ENCODE data around the gene BARHL1. TPM values are rescaled to one million over a fixed set of nuclear protein-coding genes. Genes with fewer than 3 reads are reported as not detected.
A peak's percentile ranks its signal among the peaks of the same experiment; 100 is the strongest.

BARHL1 gene
- polyA plus RNA-seq, 1 of the 3 experiments (the other 2 are of a cell fraction): not detected

DNA sequence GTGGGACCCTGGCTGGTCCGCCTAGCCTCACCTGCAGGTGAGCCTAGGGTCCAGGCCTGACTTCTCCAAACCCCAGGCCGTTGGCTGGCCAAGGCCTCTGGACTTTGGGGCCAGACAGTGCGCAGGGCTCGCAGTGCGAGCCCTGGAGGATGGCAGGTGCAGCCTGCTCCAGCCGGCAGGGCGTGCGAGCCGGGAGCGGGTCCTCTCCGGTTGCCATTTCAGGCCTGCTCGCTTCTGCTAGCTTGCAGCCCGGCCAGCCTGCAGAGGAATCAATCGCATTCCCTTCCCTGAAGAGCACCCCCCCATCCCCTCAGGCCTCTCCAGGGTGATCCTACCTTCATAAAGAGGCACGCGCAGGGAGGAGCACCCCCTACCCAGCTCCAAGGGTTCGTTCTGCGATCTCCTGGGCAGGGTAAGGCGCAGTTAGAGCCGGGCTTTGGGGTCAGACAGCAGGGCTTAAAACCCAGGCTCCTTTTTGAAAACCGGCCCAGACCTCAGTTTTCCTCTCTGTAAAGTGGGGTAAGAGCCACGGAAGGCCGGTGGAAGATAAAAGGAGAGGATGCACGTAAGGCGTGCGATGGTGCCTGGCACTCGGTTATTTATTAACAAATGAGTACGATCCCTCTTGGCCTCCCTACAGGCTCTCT is 6.2 kb downstream of the BARHL1 start (continued):
- TF ChIP-seq TAF1 (IDR thresholded peaks at IDR 0.05; ENCODE audit: borderline replicate concordance, low read depth, low read length): no peak
- TF ChIP-seq SIN3A (IDR thresholded peaks at IDR 0.05; ENCODE audit: borderline replicate concordance, low read depth, low read length): no peak
- no peak for TF ChIP-seq POLR2AphosphoS5 (IDR thresholded peaks at IDR 0.05; ENCODE audit: low read depth, low read length)
- no peak for TF ChIP-seq MEF2A (IDR thresholded peaks at IDR 0.05; ENCODE audit: borderline replicate concordance, low read depth)
- TF ChIP-seq TEAD4 (IDR thresholded peaks at IDR 0.05; ENCODE audit: borderline replicate concordance, insufficient read depth): no peak
- TF ChIP-seq YY1 (IDR thresholded peaks at IDR 0.05; ENCODE audit: low read depth): no peak
- TF ChIP-seq NRF1 (IDR thresholded peaks at IDR 0.05; ENCODE audit: low read depth, low read length): no peak
- TF ChIP-seq JUND (IDR thresholded peaks at IDR 0.05): no peak
- no peak for TF ChIP-seq GATA2 (CRISPR knock-in tag; IDR thresholded peaks at IDR 0.05)

DNA sequence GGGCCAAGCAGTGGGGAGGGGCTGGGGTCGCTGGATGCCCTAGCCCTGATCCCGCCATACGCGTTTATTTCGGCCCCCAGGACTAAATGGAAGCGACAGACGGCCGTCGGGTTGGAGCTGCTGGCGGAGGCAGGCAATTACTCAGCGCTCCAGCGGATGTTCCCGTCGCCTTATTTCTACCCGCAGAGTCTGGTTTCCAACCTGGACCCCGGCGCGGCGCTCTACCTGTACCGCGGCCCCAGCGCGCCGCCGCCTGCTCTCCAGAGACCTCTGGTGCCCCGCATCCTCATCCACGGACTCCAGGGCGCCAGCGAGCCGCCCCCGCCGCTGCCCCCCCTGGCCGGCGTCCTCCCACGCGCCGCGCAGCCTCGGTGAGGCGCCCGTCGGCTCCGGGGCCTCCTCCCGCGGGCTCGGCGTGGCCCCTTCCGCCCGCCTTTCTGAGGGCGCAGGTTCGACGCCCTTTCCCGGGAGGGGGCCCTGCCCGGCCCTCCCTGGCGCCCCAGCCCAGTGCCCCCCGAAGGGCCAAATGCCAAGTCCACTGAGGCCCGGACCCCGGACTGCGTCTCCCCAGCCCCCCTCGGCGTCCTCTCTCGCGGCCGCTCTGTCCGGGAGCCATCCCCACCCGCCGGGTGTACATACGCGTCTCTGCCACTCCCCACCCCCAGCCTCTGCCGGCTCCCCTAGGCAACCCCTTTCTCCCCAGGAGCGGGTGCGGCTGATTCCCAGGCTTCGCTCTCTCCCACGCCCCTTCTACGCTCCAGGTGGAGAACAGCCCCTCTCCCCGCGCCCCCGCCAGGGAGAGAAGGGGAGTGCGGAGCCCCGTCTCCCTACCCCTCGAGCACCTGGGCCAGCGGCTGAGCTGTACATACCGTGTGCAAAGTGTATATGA is 7.0 kb downstream of the BARHL1 start:
- TF ChIP-seq FOXM1 (IDR thresholded peaks at IDR 0.05; ENCODE audit: low read depth): no peak
- no peak for TF ChIP-seq ELF1 (IDR thresholded peaks at IDR 0.05)
- Histone ChIP-seq H3K79me2 (ENCODE audit: insufficient read depth) (no peaks in the 10 kb centered on the region), H4K20me1 (ENCODE audit: insufficient read depth) (peaks cover 40% of the 10 kb centered on the region), H3K9me2 (no peaks in the 10 kb centered on the region), H3K27me3 (ENCODE audit: insufficient read depth) (peaks cover 62% of the 10 kb centered on the region), H3K27ac (ENCODE audit: low read depth in 2 of 2, low read length in 1 of 2) (no peak overlapping the region), H3K36me3 (replicated peaks in 1 of 2; ENCODE audit: control insufficient read depth in 1 of 2, insufficient read depth in 2 of 2, low read length in 1 of 2) (peaks cover 0 to 14% of the 10 kb centered on the region in 2 experiments), H3K4me2 (no peak overlapping the region), H3K4me3 (ENCODE audit: low read depth in 2 of 2, low read length in 1 of 2) (no peak overlapping the region), H3F3A (replicated peaks; ENCODE audit: insufficient read depth) (no peaks in the 10 kb centered on the region), H3K9ac (no peak overlapping the region), H3K4me1 (ENCODE audit: control insufficient read depth in 1 of 2, insufficient read depth in 2 of 2, low read depth in 1 of 2, low read length in 1 of 2) (peaks cover 0 to 5% of the 10 kb centered on the region in 2 experiments; a peak in 1 of 4 replicates), H3K9me3 (no peaks in the 10 kb centered on the region), H2AFZ (ENCODE audit: low read depth) (no peak overlapping the region)
- POLR2A ChIA-PET: no interaction called here
- CTCF ChIA-PET: interaction anchor here (1.6 to 3.5 kb wide), 2 partner anchors 14 to 64 kb away, joined by 4 to 20 read pairs; no protein-coding TSS in a partner anchor
- WGBS (ENCODE audit: low lambda C conversion rate): 26% methylated on average over 14 of the region's 83 CpGs
- DNase-seq: peak; percentile 71

DNA sequence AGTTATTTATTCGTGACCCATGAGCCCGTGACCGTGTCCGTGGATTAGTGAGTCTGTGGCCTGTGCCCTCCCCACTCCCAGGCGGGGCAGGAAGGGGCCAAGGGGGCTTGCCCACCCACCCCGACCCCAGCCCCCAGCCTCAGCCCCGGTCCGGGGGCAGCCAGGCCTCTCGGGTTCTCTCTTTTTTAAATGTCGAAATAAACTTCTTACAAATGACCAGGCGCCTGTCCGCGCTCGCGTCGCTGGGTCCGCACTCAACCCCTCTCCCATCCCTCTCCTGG is 7.6 kb downstream of the BARHL1 start:
- 43% methylated on average over 13 of the region's 17 CpGs for WGBS (ENCODE audit: low lambda C conversion rate)
- Histone ChIP-seq H4K20me1 (ENCODE audit: insufficient read depth) (peaks cover 34% of the 10 kb centered on the region), H3K36me3 (replicated peaks in 1 of 2; ENCODE audit: control insufficient read depth in 1 of 2, insufficient read depth in 2 of 2, low read length in 1 of 2) (peaks cover 0 to 20% of the 10 kb centered on the region in 2 experiments), H3K4me2 (no peak overlapping the region), H3K9me2 (no peaks in the 10 kb centered on the region), H3K79me2 (ENCODE audit: insufficient read depth) (no peaks in the 10 kb centered on the region), H3K27ac (ENCODE audit: low read depth in 2 of 2, low read length in 1 of 2) (no peak overlapping the region), H3K4me3 (ENCODE audit: low read depth in 2 of 2, low read length in 1 of 2) (no peak overlapping the region), H3K9ac (no peak overlapping the region), H3F3A (replicated peaks; ENCODE audit: insufficient read depth) (no peaks in the 10 kb centered on the region), H2AFZ (ENCODE audit: low read depth) (no peak overlapping the region), H3K9me3 (no peaks in the 10 kb centered on the region), H3K27me3 (ENCODE audit: insufficient read depth) (peaks cover 56% of the 10 kb centered on the region), H3K4me1 (ENCODE audit: control insufficient read depth in 1 of 2, insufficient read depth in 2 of 2, low read depth in 1 of 2, low read length in 1 of 2) (peaks cover 0 to 4% of the 10 kb centered on the region in 2 experiments; a peak in 1 of 4 replicates)
- CTCF ChIA-PET: no interaction called here
- no peak for DNase-seq
- TF ChIP-seq ELF1 (IDR thresholded peaks at IDR 0.05) (no peak), SMC3 (IDR thresholded peaks at IDR 0.05; ENCODE audit: low read depth, low read length) (no peak), MEF2A (IDR thresholded peaks at IDR 0.05; ENCODE audit: borderline replicate concordance, low read depth) (no peak)
- TF ChIP-seq, protein P1, sequence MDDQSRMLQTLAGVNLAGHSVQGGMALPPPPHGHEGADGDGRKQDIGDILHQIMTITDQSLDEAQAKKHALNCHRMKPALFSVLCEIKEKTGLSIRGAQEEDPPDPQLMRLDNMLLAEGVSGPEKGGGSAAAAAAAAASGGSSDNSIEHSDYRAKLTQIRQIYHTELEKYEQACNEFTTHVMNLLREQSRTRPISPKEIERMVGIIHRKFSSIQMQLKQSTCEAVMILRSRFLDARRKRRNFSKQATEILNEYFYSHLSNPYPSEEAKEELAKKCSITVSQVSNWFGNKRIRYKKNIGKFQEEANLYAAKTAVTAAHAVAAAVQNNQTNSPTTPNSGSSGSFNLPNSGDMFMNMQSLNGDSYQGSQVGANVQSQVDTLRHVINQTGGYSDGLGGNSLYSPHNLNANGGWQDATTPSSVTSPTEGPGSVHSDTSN (IDR thresholded peaks at IDR 0.05): no peak
- TF ChIP-seq, protein P2, sequence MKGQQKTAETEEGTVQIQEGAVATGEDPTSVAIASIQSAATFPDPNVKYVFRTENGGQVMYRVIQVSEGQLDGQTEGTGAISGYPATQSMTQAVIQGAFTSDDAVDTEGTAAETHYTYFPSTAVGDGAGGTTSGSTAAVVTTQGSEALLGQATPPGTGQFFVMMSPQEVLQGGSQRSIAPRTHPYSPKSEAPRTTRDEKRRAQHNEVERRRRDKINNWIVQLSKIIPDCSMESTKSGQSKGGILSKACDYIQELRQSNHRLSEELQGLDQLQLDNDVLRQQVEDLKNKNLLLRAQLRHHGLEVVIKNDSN (IDR thresholded peaks at IDR 0.05; ENCODE audit: borderline replicate concordance, low read depth): no peak
- TF ChIP-seq, protein P3, sequence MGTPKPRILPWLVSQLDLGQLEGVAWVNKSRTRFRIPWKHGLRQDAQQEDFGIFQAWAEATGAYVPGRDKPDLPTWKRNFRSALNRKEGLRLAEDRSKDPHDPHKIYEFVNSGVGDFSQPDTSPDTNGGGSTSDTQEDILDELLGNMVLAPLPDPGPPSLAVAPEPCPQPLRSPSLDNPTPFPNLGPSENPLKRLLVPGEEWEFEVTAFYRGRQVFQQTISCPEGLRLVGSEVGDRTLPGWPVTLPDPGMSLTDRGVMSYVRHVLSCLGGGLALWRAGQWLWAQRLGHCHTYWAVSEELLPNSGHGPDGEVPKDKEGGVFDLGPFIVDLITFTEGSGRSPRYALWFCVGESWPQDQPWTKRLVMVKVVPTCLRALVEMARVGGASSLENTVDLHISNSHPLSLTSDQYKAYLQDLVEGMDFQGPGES (IDR thresholded peaks at IDR 0.05; ENCODE audit: low read depth, low read length): no peak
- POLR2A ChIA-PET: no interaction called here

Measured in SK-N-SH (cell line).